ENCODE data around the gene LUZP4.

LUZP4 gene

GRCh38 chrX:115348446-115349225 lies 59.1 kb downstream of the LUZP4 start:
- DNase-seq (ENCODE audit: insufficient read length, low spot score) (no peak), FAIRE-seq (no peak)
- TF ChIP-seq CTCF (IDR thresholded peaks at IDR 0.05; ENCODE audit: insufficient read depth, missing control alignments) = no peak

GRCh38 chrX:115350711-115351381 lies 61.3 kb downstream of the LUZP4 start:
- DNase-seq (ENCODE audit: insufficient read length, low spot score) = no peak
- no peak for FAIRE-seq
- no peak for TF ChIP-seq CTCF (IDR thresholded peaks at IDR 0.05; ENCODE audit: insufficient read depth, missing control alignments)

GRCh38 chrX:115356369-115356768 lies 66.9 kb downstream of the LUZP4 start:
- no peak for DNase-seq (ENCODE audit: insufficient read length, low spot score)
- no peak for TF ChIP-seq CTCF (IDR thresholded peaks at IDR 0.05; ENCODE audit: insufficient read depth, missing control alignments)
- no peak for FAIRE-seq

Measured in D721Med (cell line).